ENCODE measurements around the gene PTPRM. TPM values are rescaled to one million over a fixed set of nuclear protein-coding genes. Genes with fewer than 3 reads are reported as not detected.

PTPRM gene
- polyA plus RNA-seq, 4 donors, result 80.0 to 105 (median 98.2) TPM

DNA sequence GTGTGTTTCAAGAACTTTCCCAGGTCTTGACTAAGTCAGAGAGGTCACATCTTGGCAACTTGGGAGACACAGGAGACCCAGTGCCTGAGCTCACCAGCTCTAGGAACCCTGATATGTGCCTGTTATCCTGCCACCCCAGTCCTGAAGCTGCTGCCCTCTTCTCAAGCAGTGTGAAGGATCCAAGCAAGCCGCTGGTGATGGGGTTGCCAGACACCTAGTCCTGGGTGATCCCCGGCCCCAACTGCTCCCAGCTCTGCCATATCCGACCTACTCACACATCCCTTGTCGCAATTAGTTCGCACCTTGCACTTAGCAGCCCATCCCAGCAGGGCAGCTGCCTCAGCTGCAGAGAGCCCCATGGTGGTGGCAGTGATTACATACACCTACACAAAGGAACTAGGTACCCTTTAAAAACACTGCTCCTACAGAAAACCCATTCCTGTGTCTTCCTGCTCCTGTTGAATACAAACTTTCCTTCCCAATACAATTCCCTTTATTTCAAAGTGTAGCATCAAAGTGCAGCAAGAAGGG, 794.9 kb downstream of the PTPRM start:
- no peak for DNase-seq (ENCODE audit: low read depth in 4 of 4, low spot score in 3 of 4)

DNA sequence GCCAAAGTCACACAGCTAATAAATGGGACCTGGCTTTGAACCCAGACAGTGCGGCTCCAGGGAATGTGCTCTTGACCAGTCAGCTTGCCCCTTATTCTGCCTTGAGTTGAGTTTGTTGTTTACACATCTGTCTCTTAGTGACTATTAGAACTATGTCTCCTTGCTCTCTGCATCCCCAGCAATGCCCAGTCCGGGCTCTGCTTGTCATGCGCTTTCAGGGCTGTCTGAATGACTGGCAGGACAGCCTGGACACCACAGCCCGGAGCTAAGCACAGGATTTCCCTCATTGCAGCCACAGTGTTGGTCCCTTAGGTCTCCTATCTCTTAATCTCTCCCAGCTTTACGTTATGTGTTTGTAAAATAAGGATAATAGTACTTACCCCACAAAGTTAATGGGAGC, 795.7 kb downstream of the PTPRM start:
- no peak for DNase-seq (ENCODE audit: low read depth in 4 of 4, low spot score in 3 of 4)

DNA sequence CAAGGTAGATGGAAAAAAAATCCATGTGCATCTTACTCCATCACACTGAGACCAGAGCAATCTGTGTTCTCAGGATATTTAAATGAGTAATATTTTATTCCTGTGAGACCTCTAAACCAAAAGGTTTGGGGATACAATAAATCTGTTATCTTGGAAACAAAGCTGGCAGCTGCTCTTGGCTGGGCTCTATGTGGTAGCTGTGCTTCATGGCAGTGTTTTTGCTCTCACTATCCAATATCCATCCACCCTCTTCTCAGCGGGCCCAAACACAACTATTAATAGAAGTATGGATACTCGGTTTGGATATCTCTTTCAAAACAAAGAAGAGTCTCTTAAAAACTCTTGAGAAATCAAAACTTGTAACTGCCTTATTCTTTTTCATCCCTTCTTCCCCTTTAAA, 797.3 kb downstream of the PTPRM start:
- DNase-seq (ENCODE audit: low read depth in 4 of 4, low spot score in 3 of 4), result no peak

DNA sequence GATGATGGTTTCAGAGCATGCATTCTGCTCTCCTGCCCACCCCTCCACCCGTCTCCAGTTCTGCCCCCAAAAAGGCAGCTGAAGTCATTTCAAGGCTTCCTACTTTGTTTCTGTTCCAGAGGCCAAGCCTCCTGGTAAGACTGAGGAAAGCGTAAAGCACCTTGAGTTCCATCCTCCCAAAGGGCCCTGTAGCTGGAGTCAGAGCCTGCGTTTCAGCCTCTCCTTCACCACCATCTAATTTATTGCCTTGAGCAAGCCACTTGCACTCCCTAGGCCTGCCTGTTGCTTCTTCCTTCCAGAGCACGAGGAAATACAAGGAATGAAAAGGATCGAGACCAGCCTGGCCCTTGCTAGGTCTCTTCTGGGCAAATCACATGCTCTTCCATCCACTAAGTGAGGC, 797.9 kb downstream of the PTPRM start:
- DNase-seq (ENCODE audit: low read depth in 4 of 4, low spot score in 3 of 4), result no peak

GRCh38 chr18:8365528-8365927, 798.4 kb downstream of the PTPRM start:
- DNase-seq (ENCODE audit: low read depth in 4 of 4, low spot score in 3 of 4), result no peak

GRCh38 chr18:8366070-8366469, 799.0 kb downstream of the PTPRM start:
- DNase-seq (ENCODE audit: low read depth in 4 of 4, low spot score in 3 of 4), result no peak

GRCh38 chr18:8366656-8367055, 799.5 kb downstream of the PTPRM start:
- DNase-seq (ENCODE audit: low read depth in 4 of 4, low spot score in 3 of 4), result no peak

DNA sequence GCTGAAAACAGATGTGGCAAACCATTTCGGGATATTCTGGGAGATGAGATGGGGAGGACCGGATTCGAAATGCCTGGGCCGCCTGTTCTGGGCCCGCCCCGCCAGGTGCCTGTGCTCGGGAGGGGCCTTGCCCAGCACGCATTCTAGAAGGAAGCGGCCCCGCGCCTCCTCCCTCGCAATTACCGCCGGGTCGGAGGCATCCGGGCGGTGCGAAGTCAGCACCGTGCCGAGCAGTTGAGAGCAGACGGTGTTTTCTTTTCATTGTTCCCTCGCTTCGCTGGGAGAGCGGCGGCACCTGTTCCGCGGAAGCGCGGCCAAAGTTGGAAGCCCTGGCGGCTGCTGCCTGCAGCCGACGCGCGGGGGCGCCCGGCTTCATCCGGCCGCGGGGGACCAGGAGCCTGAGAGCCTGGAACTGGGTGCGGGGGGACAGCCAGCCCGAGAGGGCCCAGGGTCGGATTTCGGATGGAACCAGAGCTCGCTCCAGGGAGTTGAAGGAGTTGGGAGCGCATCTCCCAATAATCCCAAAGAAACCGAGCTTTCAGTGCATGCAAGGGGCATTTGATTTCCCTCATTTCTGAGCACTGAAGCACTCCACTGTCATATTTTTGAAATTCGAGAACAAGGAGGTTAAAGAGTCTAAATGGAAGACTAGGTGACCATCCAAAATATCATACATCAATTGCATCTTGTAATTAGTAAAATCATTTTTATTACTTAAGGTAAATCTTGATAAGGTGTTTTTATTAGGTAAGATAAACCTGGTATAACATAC, 800.3 kb downstream of the PTPRM start:
- peak in 3 of 4 donors; percentile 31 to 51 (median 43) for DNase-seq (ENCODE audit: low read depth in 4 of 4, low spot score in 3 of 4)

DNA sequence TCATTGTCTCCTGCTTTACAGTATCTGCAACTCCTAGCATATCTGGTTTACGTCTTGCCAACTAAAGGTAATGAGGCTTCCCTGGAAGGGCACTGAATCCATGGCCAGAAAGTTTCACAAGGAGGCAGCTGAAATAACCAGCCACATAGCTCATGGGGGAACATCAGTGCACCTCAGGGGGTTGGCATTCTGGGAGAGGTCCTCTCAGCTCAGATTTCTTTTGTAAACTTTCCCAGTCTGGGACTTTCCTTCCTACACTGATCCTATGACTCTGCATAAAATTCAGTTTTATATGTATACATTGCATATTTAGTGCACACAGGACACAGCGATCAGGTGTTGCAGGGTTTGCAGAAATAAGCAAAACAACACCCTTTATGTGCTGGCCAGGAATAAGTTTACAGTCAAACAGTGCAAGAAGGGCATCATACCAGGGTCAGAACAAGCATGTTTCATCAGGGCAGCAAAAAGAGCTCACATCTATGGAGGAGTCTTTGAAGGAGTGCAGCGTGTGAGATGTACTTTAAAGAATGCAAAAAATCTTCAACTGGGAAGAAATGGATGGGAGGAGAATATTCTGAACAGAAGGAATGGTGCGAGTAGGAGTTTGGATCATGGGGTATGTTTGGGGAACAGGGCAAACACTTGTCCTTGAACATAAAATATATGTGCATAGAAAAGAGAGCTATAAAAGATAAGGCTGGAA, 801.5 kb downstream of the PTPRM start:
- DNase-seq (ENCODE audit: low read depth in 4 of 4, low spot score in 3 of 4), result no peak

DNA sequence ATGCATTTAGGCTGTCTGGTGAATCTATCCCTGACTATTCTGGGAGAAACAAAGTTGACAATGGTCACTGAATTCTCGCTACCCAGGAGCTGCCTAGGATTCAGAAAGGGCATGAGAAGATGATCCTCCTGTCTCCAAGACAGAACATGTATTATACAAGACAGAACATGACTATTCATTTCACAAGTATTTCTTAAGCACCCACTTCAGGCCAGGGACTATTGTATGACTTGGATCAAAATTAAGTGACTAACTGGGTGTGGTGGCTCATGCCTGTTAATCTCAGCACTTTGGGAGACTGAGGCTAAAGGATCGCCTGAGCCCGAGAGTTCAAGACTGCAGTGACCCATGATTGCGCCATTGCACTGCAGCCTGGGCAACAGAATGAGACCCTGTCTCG, 806.4 kb downstream of the PTPRM start:
- no peak for DNase-seq (ENCODE audit: low read depth in 4 of 4, low spot score in 3 of 4)

GRCh38 chr18:8374676-8375075, 807.6 kb downstream of the PTPRM start:
- no peak for DNase-seq (ENCODE audit: low read depth in 4 of 4, low spot score in 3 of 4)

GRCh38 chr18:8375249-8375648, 808.1 kb downstream of the PTPRM start:
- no peak for DNase-seq (ENCODE audit: low read depth in 4 of 4, low spot score in 3 of 4)

DNA sequence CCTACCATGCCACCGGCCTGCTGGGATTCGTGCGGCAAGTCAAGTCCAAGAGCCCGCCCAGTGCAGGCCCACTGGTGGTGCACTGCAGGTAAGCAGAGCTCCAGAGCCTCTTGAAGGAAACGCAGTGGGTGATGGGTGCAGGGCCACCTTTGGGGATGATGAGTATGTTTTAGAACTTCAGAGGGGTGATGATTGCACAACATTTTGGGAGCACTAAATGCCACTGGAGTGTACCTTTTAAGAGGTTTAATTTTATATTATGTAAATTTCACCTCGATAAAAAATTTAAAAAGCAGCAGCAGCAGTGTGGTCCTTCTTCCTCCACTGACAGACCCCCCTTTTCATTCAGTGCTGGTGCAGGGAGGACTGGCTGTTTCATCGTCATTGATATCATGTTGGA, 809.0 kb downstream of the PTPRM start:
- DNase-seq (ENCODE audit: low read depth in 4 of 4, low spot score in 3 of 4), result no peak

DNA sequence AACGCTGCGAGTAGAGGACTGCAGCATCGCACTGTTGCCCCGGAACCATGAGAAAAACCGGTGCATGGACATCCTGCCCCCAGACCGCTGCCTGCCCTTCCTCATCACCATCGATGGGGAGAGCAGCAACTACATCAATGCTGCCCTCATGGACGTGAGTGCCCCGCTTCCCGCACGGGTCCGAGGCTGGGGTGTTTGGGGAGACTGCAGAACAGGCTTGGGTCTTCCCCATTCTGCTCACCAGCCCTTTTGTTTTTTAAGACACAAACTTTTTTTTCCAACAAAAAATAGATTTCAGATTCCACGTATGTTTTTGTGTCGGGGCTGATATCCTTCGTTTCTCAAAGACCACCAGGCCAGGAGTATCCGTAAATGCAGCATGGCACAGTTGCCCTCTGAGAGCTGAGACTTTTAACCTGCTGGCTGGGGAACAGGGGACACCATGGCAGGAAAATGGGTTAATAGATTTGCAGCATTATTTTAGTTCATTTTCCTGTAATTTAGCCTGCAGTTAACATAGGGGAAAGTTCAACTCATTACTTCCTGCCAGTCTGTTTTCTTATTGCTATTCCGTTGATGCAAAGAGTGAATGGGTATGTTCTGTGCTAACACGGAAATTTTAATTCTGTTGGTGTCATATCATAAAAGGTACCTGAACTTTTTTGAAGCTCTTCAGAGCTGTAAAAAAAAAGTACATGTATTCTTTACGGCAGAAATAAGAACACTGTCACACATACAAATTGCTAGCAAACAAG, 812.2 kb downstream of the PTPRM start:
- no peak for DNase-seq (ENCODE audit: low read depth in 4 of 4, low spot score in 3 of 4)

DNA sequence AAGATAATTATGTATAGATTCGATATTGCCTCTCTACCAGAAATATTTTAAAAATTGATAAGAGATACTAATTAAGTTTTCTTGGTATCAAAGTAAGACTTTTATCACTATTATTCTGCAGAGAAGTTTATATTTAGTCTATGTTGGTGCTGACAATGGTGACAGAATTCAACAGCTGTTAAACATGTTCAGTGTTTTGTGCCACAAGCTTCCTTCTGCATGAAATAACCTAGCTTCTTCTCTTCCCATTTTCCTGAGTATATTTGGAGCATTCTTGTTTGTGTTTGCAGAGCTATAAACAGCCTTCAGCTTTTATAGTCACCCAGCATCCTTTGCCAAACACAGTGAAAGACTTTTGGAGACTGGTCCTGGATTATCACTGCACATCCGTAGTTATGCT, 812.9 kb downstream of the PTPRM start:
- DNase-seq (ENCODE audit: low read depth in 4 of 4, low spot score in 3 of 4), result no peak

DNA sequence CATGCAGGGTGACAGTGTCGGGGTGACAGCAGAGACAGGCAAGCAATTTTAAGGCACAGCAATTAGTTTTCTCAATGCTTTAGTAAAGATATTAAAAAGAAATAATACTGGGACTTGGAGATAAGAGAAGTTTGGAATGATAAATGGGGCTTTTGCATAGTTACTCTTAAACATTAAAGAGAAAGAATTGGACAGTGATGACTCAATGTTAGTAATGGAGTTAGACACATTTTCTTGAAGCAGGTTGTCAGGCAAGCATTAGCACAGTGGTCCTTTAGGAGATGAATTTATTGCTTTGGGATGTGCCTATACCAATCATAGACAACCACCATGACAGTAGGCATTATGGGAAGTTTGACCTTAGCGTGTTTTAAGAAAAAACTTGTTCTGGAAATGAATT, 813.8 kb downstream of the PTPRM start:
- DNase-seq (ENCODE audit: low read depth in 4 of 4, low spot score in 3 of 4), result no peak

- DNase-seq (ENCODE audit: low read depth in 4 of 4, low spot score in 3 of 4), result no peak
These were observed 814.8 kb downstream of the PTPRM start for GRCh38 chr18:8381821-8382459.

DNA sequence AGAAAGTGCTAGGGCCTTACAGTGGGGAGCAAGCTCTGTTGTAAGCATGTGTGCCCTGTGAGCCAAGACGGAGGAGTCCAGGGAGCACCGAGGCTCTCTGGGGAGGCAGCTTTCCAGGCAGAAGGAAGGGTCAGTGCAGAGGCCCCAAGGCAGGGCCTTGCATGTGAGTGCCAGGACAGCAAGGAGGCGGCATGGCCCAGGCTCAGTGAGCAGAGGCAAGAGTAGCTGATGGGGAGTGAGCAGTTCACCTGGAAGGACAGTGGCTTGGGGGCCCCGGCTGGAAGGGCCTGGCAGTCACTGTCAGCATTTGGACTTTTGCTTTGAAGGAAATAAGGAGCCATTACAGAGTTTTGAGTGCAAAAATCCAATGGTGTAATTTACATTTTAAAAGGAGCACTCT, 818.3 kb downstream of the PTPRM start:
- no peak for DNase-seq (ENCODE audit: low read depth in 4 of 4, low spot score in 3 of 4)

- DNase-seq (ENCODE audit: low read depth in 4 of 4, low spot score in 3 of 4), result no peak
These were observed 819.7 kb downstream of the PTPRM start for GRCh38 chr18:8386669-8387380.
